Thyroid gland (tissue), 4 donors: ENCODE measurements around the gene LSMEM2. TPM values are rescaled to one million over a fixed set of nuclear protein-coding genes. Genes with fewer than 3 reads are reported as not detected.
A peak's percentile ranks its signal among the peaks of the same experiment; 100 is the strongest.

Experiments
- DNase-seq, 2 donors: peaks; one replicate each; pipeline ENCODE4 v3.0.0-alpha.2; 2019
- H3K27ac ChIP-seq, 3 donors: fragments of 200-600 bp; sonication (generic); 1 replicate in 2 of 3; 2 replicates in 1 of 3; pipeline ENCODE4 v1.5.1; 2016 to 2019; ENCODE audit warnings: mild to moderate bottlenecking in 1 of 3, moderate library complexity in 1 of 3
- H3K27me3 ChIP-seq: fragments of 200-600 bp; sonication (generic); one replicate; pipeline ENCODE4 v1.5.1; 2019
- H3K36me3 ChIP-seq, 2 donors: fragments of 200-600 bp; sonication (generic); one replicate each; pipeline ENCODE4 v1.5.1; 2016 to 2019
- H3K4me1 ChIP-seq, 2 donors: fragments of 200-600 bp; sonication (generic); one replicate each; pipeline ENCODE4 v1.5.1; 2017 to 2019
- H3K4me3 ChIP-seq, 3 donors: fragments of 200-600 bp; sonication (generic); replicated peaks in 1 of 3; 1 replicate in 2 of 3; 2 replicates in 1 of 3; pipeline ENCODE4 v1.5.1; 2016; ENCODE audit warnings: mild to moderate bottlenecking in 1 of 3
- H3K9me3 ChIP-seq: fragments of 200-600 bp; sonication (generic); one replicate; pipeline ENCODE4 v1.5.1; 2017
- CTCF ChIP-seq, 6 experiments: fragments of 200-600 bp in 3 of 6; fragments of 450-650 bp in 3 of 6; sonication (generic) in 3 of 6; IDR thresholded peaks; one replicate each; pipeline ENCODE4 v1.5.1; 2016 to 2019; ENCODE audit warnings: antibody characterized with exemption in 6 of 6, mild to moderate bottlenecking in 2 of 6, inconsistent platforms in 1 of 6, moderate library complexity in 1 of 6
- POLR2A ChIP-seq, 2 donors: fragments of 450-650 bp; IDR thresholded peaks; one replicate each; pipeline ENCODE4 v1.6.1; 2017; ENCODE audit warnings: antibody characterized with exemption in 2 of 2, mild to moderate bottlenecking in 2 of 2, moderate library complexity in 1 of 2
- WGBS, 2 donors: methylation state at CpG; one replicate each; pipeline ENCODE4 v1.1.5; 2017; 5-methylcytosine and 5-hydroxymethylcytosine counted together
- intact Hi-C: fragments of 100-400 bp; cut with DNase I; formaldehyde crosslinking; loops from one replicate; pipeline ENCODE4 v1.15.1; 2023
- total RNA-seq, 4 donors: library from RNA; depleted of rRNA; stranded (reverse); fragments of >200 nt; gene quantifications; one replicate each; pipeline ENCODE4 v1.2.3, GENCODE V29; 2016

The LSMEM2 gene
- total RNA-seq, 4 donors from 2014 or later: not detected

DNA sequence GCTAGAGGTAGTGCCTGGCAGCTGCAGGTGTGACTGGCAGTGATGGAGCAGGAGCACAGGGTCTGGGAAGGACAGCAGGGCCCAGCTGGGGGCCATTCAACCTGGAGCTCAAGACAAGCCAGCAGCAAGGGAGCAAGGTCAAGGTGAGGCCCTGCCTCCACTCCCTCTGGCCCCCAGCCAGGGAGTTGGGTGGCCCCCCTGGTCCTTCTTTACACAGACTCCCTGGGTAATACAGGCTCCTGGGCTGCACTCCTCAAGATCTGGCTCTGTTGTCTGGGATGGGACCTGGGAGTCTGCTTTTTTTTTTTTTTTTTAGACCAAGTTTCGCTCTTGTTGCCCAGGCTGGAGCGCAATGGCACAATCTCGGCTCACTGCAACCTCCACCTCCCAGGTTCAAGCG, 28.4 kb upstream of the LSMEM2 start:
- Histone ChIP-seq H3K4me3 (no peak overlapping the region), H3K4me1 (peaks cover 35 to 76% of the 10 kb centered on the region in 2 donors), H3K36me3 (peaks cover 15 to 16% of the 10 kb centered on the region in 2 donors), H3K9me3 (no peaks in the 10 kb centered on the region), H3K27me3 (no peaks in the 10 kb centered on the region), H3K27ac (peak overlapping the region in 2 of 3 donors; percentile 58 to 86)
- no peak for DNase-seq
- intact Hi-C loops: no loop called here
- WGBS, 2 donors: 84 to 90% methylated on average over 4 of the region's 4 CpGs
- TF ChIP-seq POLR2A (IDR thresholded peaks at IDR 0.05): no peak
- no peak for TF ChIP-seq CTCF (IDR thresholded peaks at IDR 0.05)

- H3K27ac ChIP-seq: peak overlapping the region in 1 of 3 donors; percentile 86
- intact Hi-C loops: no loop called here
- peaks cover 17 to 18% of the 10 kb centered on the region in 2 donors for H3K36me3 ChIP-seq
- no peak for DNase-seq
- WGBS, 2 donors: 93% methylated on average over 8 of the region's 8 CpGs
- TF ChIP-seq POLR2A (IDR thresholded peaks at IDR 0.05) (no peak), CTCF (IDR thresholded peaks at IDR 0.05) (no peak)
- H3K9me3 ChIP-seq: no peaks in the 10 kb centered on the region
- no peaks in the 10 kb centered on the region for H3K27me3 ChIP-seq
- H3K4me3 ChIP-seq: no peak overlapping the region
- H3K4me1 ChIP-seq: peaks cover 29 to 70% of the 10 kb centered on the region in 2 donors
These were observed 27.7 kb upstream of the LSMEM2 start for GRCh38 chr3:50251220-50251619.

DNA sequence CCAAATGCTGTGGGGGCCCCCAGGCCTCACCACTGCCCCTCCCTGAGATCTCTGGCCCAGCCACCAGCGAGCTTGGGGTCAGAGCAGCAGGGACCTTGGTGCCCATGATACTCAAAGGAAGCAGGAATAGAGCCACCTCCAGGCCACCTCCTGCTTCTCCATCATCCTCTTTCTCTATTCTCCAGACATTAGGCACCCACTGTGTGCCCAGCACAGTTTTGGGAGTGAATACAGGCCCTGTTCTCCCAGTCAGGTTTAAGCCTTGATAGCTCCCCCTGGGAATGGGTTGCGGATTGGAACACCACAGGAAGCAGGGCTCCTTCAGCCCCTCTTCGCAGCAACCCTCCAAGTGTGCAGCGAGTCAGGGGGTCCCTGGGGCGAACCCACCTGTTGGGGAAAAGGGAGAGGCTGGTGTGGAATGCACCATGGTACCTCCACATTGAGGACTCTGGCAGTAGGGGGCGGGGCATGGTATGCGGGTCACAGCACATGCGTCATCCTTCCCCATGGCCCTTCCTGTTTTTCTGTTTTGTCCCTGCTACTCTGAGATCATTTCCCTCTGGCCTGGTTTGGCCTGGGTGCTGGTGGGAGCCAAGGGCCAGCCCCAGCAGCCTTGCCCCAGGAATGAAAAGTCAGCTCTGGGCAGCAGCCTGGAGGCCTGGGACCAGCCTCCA, 24.2 kb upstream of the LSMEM2 start:
- intact Hi-C loops: no loop called here
- Histone ChIP-seq H3K4me3 (no peak overlapping the region), H3K9me3 (no peaks in the 10 kb centered on the region), H3K4me1 (peaks cover 17 to 40% of the 10 kb centered on the region in 2 donors), H3K27ac (peak overlapping the region; percentile 62 to 89 (median 81)), H3K27me3 (no peaks in the 10 kb centered on the region), H3K36me3 (peaks cover 38 to 42% of the 10 kb centered on the region in 2 donors)
- 71 to 74% methylated on average over 7 to 8 of the region's 8 CpGs for WGBS, 2 donors
- TF ChIP-seq POLR2A (IDR thresholded peaks at IDR 0.05) (peak in 1 of 2 donors; percentile 36), CTCF (IDR thresholded peaks at IDR 0.05) (no peak)
- peak; percentile 42 to 47 for DNase-seq

DNA sequence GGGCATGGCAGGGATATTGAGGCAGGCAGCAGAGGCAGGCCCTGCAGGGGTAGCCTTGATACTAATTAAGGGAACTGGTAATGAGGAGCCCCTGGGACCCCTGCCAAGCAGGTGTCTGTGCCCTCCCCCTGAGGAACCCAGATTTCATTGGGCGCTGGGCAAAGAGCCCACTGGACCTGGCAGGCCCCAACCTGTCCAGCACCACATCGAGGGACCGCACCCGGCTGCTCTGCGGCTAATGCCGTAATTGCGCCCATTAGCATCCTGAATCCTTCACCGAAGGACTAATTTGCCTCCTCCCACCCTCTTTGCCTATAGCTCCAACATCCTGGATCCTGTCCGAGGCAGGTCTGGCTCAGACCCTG, 23.7 kb upstream of the LSMEM2 start:
- Histone ChIP-seq H3K27ac (peak overlapping the region; percentile 30 to 89 (median 81)), H3K36me3 (peaks cover 38 to 42% of the 10 kb centered on the region in 2 donors), H3K9me3 (no peaks in the 10 kb centered on the region), H3K4me3 (no peak overlapping the region), H3K27me3 (no peaks in the 10 kb centered on the region), H3K4me1 (peaks cover 15 to 37% of the 10 kb centered on the region in 2 donors)
- intact Hi-C loops: no loop called here
- no peak for DNase-seq
- TF ChIP-seq CTCF (IDR thresholded peaks at IDR 0.05): no peak
- TF ChIP-seq POLR2A (IDR thresholded peaks at IDR 0.05): no peak
- 78 to 92% methylated on average over 9 of the region's 9 CpGs for WGBS, 2 donors
